Measurements from ENCODE around the gene U2AF2. TPM values are rescaled to one million over a fixed set of nuclear protein-coding genes. Genes with fewer than 3 reads are reported as not detected.

U2AF2 gene
- total and polyA plus RNA-seq, 9 of the 15 experiments (the other 6 are each of a cell fraction or from before 2014, with no cell fraction given): 3.0 to 331 (median 157) TPM

DNA sequence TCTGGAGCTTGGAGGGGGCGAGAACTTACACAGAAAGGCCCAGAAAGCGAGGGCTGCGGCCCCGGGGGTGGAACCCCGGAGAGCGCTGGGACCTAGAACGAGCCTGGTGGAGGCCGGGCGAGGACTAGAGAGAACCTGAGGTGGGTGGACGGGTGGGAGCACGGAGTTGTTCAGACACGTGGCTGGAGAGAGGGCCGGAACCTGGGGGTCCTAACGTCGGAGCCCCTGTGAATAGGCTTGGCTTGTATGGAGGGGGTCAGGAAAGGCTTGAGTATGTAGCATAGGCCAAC is 11.0 kb upstream of the U2AF2 start (continued):
- TF ChIP-seq, protein P1, sequence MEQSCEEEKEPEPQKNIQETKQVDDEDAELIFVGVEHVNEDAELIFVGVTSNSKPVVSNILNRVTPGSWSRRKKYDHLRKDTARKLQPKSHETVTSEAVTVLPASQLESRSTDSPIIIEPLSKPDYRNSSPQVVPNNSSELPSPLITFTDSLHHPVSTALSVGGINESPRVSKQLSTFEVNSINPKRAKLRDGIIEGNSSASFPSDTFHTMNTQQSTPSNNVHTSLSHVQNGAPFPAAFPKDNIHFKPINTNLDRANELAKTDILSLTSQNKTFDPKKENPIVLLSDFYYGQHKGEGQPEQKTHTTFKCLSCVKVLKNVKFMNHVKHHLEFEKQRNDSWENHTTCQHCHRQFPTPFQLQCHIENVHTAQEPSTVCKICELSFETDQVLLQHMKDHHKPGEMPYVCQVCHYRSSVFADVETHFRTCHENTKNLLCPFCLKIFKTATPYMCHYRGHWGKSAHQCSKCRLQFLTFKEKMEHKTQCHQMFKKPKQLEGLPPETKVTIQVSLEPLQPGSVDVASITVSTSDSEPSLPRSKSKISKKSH (CRISPR knock-in tag; IDR thresholded peaks at IDR 0.05): no peak
- TF ChIP-seq ZNF347 (CRISPR knock-in tag; IDR thresholded peaks at IDR 0.05; ENCODE audit: low read depth) (no peak), TGIF2 (CRISPR knock-in tag; IDR thresholded peaks at IDR 0.05) (no peak), NR4A1 (CRISPR knock-in tag; IDR thresholded peaks at IDR 0.05) (no peak), NR4A1 (tag; IDR thresholded peaks at IDR 0.05) (no peak), DNMT1 (IDR thresholded peaks at IDR 0.05) (no peak), NR2C2 (CRISPR knock-in tag; IDR thresholded peaks at IDR 0.05) (no peak), NR2C2 (tag; IDR thresholded peaks at IDR 0.05) (no peak), L3MBTL2 (IDR thresholded peaks at IDR 0.05) (no peak), ZNF212 (CRISPR knock-in tag; IDR thresholded peaks at IDR 0.05) (no peak)
- TF ChIP-seq, protein P2, sequence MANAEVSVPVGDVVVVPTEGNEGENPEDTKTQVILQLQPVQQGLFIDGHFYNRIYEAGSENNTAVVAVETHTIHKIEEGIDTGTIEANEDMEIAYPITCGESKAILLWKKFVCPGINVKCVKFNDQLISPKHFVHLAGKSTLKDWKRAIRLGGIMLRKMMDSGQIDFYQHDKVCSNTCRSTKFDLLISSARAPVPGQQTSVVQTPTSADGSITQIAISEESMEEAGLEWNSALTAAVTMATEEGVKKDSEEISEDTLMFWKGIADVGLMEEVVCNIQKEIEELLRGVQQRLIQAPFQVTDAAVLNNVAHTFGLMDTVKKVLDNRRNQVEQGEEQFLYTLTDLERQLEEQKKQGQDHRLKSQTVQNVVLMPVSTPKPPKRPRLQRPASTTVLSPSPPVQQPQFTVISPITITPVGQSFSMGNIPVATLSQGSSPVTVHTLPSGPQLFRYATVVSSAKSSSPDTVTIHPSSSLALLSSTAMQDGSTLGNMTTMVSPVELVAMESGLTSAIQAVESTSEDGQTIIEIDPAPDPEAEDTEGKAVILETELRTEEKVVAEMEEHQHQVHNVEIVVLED (CRISPR knock-in tag; IDR thresholded peaks at IDR 0.05): no peak
- TF ChIP-seq, protein P3, sequence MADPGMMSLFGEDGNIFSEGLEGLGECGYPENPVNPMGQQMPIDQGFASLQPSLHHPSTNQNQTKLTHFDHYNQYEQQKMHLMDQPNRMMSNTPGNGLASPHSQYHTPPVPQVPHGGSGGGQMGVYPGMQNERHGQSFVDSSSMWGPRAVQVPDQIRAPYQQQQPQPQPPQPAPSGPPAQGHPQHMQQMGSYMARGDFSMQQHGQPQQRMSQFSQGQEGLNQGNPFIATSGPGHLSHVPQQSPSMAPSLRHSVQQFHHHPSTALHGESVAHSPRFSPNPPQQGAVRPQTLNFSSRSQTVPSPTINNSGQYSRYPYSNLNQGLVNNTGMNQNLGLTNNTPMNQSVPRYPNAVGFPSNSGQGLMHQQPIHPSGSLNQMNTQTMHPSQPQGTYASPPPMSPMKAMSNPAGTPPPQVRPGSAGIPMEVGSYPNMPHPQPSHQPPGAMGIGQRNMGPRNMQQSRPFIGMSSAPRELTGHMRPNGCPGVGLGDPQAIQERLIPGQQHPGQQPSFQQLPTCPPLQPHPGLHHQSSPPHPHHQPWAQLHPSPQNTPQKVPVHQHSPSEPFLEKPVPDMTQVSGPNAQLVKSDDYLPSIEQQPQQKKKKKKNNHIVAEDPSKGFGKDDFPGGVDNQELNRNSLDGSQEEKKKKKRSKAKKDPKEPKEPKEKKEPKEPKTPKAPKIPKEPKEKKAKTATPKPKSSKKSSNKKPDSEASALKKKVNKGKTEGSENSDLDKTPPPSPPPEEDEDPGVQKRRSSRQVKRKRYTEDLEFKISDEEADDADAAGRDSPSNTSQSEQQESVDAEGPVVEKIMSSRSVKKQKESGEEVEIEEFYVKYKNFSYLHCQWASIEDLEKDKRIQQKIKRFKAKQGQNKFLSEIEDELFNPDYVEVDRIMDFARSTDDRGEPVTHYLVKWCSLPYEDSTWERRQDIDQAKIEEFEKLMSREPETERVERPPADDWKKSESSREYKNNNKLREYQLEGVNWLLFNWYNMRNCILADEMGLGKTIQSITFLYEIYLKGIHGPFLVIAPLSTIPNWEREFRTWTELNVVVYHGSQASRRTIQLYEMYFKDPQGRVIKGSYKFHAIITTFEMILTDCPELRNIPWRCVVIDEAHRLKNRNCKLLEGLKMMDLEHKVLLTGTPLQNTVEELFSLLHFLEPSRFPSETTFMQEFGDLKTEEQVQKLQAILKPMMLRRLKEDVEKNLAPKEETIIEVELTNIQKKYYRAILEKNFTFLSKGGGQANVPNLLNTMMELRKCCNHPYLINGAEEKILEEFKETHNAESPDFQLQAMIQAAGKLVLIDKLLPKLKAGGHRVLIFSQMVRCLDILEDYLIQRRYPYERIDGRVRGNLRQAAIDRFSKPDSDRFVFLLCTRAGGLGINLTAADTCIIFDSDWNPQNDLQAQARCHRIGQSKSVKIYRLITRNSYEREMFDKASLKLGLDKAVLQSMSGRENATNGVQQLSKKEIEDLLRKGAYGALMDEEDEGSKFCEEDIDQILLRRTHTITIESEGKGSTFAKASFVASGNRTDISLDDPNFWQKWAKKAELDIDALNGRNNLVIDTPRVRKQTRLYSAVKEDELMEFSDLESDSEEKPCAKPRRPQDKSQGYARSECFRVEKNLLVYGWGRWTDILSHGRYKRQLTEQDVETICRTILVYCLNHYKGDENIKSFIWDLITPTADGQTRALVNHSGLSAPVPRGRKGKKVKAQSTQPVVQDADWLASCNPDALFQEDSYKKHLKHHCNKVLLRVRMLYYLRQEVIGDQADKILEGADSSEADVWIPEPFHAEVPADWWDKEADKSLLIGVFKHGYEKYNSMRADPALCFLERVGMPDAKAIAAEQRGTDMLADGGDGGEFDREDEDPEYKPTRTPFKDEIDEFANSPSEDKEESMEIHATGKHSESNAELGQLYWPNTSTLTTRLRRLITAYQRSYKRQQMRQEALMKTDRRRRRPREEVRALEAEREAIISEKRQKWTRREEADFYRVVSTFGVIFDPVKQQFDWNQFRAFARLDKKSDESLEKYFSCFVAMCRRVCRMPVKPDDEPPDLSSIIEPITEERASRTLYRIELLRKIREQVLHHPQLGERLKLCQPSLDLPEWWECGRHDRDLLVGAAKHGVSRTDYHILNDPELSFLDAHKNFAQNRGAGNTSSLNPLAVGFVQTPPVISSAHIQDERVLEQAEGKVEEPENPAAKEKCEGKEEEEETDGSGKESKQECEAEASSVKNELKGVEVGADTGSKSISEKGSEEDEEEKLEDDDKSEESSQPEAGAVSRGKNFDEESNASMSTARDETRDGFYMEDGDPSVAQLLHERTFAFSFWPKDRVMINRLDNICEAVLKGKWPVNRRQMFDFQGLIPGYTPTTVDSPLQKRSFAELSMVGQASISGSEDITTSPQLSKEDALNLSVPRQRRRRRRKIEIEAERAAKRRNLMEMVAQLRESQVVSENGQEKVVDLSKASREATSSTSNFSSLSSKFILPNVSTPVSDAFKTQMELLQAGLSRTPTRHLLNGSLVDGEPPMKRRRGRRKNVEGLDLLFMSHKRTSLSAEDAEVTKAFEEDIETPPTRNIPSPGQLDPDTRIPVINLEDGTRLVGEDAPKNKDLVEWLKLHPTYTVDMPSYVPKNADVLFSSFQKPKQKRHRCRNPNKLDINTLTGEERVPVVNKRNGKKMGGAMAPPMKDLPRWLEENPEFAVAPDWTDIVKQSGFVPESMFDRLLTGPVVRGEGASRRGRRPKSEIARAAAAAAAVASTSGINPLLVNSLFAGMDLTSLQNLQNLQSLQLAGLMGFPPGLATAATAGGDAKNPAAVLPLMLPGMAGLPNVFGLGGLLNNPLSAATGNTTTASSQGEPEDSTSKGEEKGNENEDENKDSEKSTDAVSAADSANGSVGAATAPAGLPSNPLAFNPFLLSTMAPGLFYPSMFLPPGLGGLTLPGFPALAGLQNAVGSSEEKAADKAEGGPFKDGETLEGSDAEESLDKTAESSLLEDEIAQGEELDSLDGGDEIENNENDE (IDR thresholded peaks at IDR 0.05; ENCODE audit: low read depth, low read length): no peak

Data from K562 (cell line).